Activated CD4-positive, alpha-beta T cell treated with anti-CD3 and anti-CD28 coated beads for 1 hour (primary cell): ENCODE data around the gene CLIP4.

Experiments
- DNase-seq: peaks from one replicate; pipeline ENCODE4 v3.0.0-alpha.2; 2020

CLIP4 gene

GRCh38 chr2:29223851-29224692, 108.9 kb downstream of the CLIP4 start:
- DNase-seq: no peak

- no peak for DNase-seq
Measured at GRCh38 chr2:29224693-29225551, 109.7 kb downstream of the CLIP4 start.

GRCh38 chr2:29225814-29226213, 110.6 kb downstream of the CLIP4 start:
- DNase-seq: no peak

DNA sequence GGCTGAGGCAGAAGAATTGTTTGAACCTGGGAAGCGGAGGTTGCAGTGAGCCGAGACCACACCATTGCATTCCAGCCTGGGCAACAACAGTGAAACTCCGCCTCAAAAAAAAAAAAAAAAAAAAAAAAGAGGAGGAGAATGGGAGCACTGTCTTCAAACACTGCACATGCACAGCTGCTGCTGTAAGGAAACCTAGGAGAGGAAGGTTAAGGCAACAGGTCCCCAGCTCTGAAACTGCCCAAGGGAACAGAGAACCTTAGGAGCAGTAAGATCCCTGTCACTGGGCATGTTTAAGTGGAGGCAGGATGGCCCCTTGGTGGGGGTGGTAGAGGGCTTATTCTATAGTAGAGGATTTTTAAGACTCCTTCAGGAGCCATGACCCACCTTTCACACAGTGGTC, 111.2 kb downstream of the CLIP4 start:
- DNase-seq: no peak

DNA sequence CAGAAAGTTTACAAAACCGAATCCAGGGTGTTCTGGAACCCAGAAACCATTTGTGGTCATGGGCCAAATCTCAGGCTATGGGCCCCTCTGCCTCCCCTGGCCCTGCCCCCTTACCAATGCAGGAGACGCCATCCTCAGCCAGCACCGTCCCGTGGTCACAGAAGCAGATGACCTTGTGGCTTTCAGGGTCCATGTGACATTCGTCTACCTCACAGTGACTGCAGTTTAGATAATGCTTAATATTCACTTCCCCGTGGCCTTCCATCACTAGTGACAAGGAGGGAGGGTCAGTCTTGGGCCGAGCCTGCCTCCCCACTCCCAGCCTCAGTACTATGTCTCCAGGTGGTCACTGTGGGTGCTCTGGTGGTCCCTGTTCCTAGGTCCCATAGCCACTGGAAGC, 111.6 kb downstream of the CLIP4 start:
- DNase-seq: no peak

GRCh38 chr2:29227935-29228675, 112.9 kb downstream of the CLIP4 start:
- DNase-seq: no peak

GRCh38 chr2:29228947-29229346, 113.7 kb downstream of the CLIP4 start:
- DNase-seq: no peak

DNA sequence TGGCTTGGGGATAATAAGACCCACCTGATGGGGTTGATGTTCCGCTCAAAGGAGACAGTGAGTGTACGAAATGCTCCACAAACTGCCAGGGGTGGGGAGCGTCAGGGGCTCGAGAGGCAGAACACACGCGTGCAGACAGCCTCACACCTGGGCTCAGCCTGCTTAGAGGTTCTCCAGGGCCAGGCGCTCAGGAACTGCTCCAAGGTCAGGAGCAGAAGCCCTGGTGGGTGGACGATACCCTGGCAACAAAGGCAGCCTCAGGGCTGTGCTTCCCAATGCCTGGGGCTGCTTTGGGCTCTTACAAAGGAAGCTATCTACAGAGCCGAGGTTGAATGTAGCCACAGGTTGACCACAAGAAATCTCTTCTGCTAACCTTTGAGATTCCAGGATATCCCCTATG, 114.4 kb downstream of the CLIP4 start:
- no peak for DNase-seq

GRCh38 chr2:29232041-29232440, 116.8 kb downstream of the CLIP4 start:
- DNase-seq: no peak

DNA sequence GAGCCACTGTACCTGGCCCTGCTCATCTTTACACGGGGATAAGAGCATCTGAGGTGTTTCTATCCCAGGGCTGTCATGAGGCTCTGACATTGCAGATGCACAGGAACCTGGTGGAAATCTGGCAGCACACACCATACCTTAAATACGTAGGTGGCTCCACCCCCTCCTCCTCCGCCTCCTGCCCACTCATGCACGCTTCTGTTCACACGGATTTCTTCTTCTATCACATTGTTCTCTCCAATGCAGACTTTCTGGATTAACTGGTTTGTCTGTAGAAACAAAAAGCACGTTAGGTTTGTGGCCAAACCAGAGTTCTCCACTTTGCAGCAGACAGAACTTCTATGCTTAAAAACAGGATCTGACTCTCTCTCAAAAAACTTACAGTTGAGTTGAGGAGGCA, 118.2 kb downstream of the CLIP4 start:
- DNase-seq: no peak

GRCh38 chr2:29235411-29235810, 120.2 kb downstream of the CLIP4 start:
- no peak for DNase-seq

DNA sequence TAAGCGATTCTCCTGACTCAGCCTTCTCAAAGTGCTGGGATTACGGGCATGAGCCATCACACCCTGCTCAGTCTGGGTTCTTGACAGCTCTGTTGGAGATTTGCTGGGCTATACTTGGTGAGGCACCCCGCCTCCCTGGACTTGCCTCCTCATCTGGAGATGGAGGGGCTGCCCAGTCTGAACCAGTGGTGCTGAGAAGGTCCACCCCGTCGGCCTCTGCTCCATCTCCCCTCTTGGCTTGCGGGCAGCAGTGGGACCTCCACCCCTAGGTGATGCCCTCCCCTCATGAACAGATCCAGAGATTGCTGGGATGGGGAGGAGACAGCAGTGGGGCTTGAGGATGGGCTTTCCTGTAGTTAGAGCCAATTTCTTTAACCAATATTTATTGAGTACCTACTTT, 120.9 kb downstream of the CLIP4 start:
- no peak for DNase-seq

DNA sequence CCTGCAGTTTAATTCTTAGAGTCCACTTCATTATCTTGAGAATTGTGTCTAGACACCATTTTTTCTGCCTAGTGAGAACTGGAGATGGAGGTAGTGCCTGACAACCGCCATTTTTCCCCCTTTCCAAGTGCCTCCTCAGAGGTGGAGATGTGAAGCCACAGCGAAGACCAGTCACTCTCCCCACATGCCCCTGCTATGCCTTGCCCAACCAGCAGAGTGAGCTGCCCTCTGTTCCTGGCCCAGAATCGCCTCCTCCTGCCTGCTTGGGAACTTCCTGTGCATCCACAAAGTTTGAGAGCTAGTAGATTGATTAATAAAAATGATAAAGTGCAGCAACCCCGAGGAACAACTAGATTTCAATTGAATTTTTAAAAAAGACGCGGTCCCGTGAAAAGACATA, 123.3 kb downstream of the CLIP4 start:
- DNase-seq: no peak
